Caki2 (cell line): ENCODE results near the gene UXS1. TPM values are rescaled to one million over a fixed set of nuclear protein-coding genes. Genes with fewer than 3 reads are reported as not detected.
A peak's percentile ranks its signal among the peaks of the same experiment; 100 is the strongest.
"Not testable (repeated sequence)": the region's sequence is repeated elsewhere in the genome, so short reads cannot be mapped to it uniquely, and the experiment has no call there.

Experiments
- DNase-seq: peaks from one replicate; pipeline ENCODE4 v3.0.0-alpha.2; 2015; ENCODE audit warnings: low read depth
- in situ Hi-C: cut with HindIII; loops from 2 replicates; pipeline ENCODE4 v1.10.0; 2016; ENCODE audit warnings: low sequenced_read_pairs, low pct_unique_long_range_greater_than_20kb, mixed read lengths
- total RNA-seq: library from RNA; depleted of rRNA; stranded (reverse); fragments of >200 nt; shearing (Covaris generic); gene quantifications from 2 replicates; pipeline ENCODE4 v1.2.3, GENCODE V29; 2014; ENCODE audit warnings: low replicate concordance; rRNA removed

Gene UXS1
- 174 and 197 TPM in 2 replicates for total RNA-seq

GRCh38 chr2:106193977-106194778 lies at the start of gene UXS1:
UXS1 (minus strand) TSS chr2:106194301; CDS start chr2:106194241, 60 bp downstream.
- in situ Hi-C loops = no loop called here
- peak; percentile 96 for DNase-seq

DNA sequence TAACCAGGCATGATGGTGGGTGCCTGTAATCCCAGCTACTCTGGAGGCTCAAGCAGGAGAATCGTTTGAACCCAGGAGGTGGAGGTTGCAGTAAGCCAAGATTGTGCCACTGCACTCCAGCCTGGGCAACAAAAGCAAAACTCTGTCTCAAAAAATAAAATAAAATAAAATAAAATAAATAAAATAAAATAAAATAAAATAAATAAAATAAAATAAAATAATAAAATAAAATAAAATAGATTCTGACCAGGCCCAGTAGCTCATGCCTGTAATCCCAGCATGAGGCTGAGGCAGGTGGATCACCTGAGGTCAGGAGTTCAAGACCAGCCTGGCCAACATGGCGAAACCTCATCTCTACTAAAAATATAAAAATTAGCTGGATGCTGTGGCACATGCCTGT lies 45.4 kb upstream of the UXS1 start:
- DNase-seq, in situ Hi-C loops: not testable (repeated sequence)

GRCh38 chr2:106235392-106235791 lies 41.3 kb upstream of the UXS1 start:
- DNase-seq, in situ Hi-C loops: not testable (repeated sequence)

DNA sequence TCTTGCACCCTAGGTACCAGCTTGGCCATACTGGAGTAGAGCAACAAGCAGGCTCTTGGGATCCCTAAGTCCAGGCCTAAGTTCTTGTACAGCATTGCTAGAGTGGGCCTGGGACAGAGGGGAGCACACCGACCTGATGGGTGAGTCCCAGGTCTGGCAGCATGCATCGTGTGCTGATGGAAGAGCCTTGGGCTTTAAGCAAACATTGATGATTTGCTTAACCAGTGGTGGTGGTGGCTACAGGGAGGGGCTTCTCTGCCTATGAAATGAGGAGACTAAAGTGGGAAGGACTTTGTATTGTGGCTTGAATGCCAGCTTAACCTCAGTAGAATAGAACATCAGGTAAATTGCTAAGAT lies 39.2 kb upstream of the UXS1 start:
- DNase-seq = no peak
- in situ Hi-C loops = no loop called here

GRCh38 chr2:106232638-106233349 lies 38.7 kb upstream of the UXS1 start:
- no peak for DNase-seq
- in situ Hi-C loops = no loop called here

DNA sequence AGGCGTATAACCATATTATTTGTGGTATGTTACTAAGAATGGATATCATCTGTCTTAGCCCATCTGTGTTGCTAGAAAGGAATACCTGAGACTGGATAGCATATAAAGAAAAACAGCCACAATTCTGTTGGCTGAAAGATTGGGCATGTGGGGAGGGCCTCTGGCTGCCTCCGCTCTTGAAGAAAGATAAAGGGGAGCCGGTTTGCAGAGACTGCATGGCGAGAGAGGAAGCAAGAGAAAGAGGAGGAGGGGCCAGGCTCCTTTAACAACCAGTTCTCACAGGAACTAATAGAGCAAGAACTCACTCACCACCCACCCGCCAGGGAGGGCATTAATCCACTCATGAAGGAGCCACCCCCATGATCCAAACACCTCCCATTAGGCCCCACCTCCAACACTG lies 29.2 kb upstream of the UXS1 start:
- in situ Hi-C loops = no loop called here
- no peak for DNase-seq

GRCh38 chr2:106222057-106222456 lies 28.0 kb upstream of the UXS1 start:
- DNase-seq, in situ Hi-C loops: not testable (repeated sequence)

DNA sequence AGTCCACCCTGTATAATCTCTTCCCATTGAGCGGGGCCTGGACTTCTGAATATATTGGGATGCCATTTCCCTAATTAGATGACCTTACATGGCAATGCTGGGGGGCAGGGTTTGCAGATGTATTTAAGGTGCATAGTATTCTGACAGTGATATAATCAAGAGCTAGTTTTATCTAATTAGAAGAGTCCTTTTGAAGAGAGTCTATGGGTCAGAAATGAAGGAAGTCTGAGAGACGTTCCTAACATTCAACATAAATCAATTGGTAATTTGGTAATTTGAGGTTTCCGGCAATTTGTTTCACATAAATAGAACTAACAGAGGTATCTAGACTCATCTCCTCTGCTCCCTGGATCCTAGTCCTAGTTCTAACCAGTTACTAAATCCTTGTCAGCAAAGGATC lies 25.7 kb upstream of the UXS1 start:
- no peak for DNase-seq
- in situ Hi-C loops = no loop called here

- DNase-seq, in situ Hi-C loops: not testable (repeated sequence)
Measured at GRCh38 chr2:106219157-106219556, 25.1 kb upstream of the UXS1 start.

- in situ Hi-C loops = no loop called here
- no peak for DNase-seq
Measured at GRCh38 chr2:106208874-106209273, 14.8 kb upstream of the UXS1 start.

DNA sequence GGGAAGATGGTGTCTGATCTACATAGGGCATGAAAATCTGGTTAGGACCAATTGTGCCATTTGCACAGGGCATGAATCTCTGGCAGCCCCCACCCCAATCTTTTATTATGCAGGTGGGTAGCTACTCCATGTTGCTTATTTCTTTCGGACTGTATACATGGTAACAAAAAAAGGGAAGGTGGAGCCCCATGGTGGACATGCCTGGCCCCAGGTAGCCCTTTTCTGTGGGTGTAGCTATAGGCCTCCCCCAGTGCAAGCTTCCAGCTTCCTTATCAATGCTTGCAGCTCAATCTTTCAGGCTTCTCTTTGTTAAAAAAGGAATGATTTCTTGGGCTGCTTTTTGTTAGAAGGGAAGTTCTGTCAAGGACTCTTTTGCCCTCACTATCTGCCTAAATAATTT lies 14.3 kb upstream of the UXS1 start:
- in situ Hi-C loops = no loop called here
- DNase-seq = no peak

- in situ Hi-C loops = no loop called here
Measured at GRCh38 chr2:106207246-106207645, 13.1 kb upstream of the UXS1 start.

GRCh38 chr2:106205488-106205887 lies 11.4 kb upstream of the UXS1 start:
- in situ Hi-C loops = no loop called here

More at GRCh38 chr2:106207246-106207645, 13.1 kb upstream of the UXS1 start:
- no peak for DNase-seq

GRCh38 chr2:106204551-106204950 lies 10.4 kb upstream of the UXS1 start:
- in situ Hi-C loops, DNase-seq: not testable (repeated sequence)

More at GRCh38 chr2:106205488-106205887, 11.4 kb upstream of the UXS1 start:
- DNase-seq = no peak

DNA sequence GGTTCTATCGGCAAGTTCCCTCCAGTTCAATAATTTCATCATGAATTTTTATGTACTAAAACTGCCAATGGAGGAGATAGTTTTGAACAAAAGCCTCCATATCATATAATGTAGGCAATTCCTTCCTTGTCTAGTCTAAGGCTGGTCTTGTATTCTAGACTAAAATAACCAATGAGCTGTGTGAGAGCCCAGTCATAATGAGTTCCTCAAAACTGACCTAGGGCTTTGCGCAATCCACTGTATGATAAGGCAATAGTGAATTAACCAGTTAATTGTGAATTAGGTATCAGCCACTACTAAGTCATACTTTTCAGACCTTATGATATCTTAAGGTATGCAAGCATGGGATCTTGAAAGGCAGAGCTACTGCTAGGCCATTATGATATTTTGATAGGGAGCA lies 7.6 kb upstream of the UXS1 start:
- DNase-seq = no peak
- in situ Hi-C loops = no loop called here

DNA sequence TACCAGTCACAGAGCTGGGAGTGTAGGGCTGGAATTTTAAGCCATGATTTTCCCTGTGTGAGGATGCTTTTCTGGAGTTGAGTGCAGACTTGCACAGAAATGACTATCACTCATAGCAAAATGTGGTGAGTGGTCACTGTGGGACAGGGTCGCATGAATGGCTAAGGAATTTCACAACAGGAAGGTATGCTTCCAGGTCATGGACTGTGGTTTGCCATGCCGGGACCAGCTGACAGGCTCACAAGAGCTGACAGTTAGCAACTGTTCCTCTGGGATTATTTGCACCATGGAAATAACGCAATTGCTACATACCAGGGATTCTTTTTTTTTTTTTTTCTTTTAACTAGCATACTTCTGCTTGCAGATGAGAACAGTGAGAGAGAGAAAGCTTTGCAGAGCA lies 3.8 kb upstream of the UXS1 start:
- DNase-seq = peak; percentile 92
- in situ Hi-C loops = no loop called here

GRCh38 chr2:106195981-106196380 lies 1.9 kb upstream of the UXS1 start:
- DNase-seq = no peak
- in situ Hi-C loops = no loop called here

- in situ Hi-C loops = no loop called here
- no peak for DNase-seq
Measured at GRCh38 chr2:106195456-106195855, 1.4 kb upstream of the UXS1 start.

- no peak for DNase-seq
- in situ Hi-C loops = no loop called here
Measured at GRCh38 chr2:106193690-106193976, 468 bp downstream of the UXS1 start.
